ENCODE measurements around the gene RSAD1. TPM values are rescaled to one million over a fixed set of nuclear protein-coding genes. Genes with fewer than 3 reads are reported as not detected.

Gene RSAD1
- total RNA-seq, 1 donor from 2014 or later, result 37.3 TPM

DNA sequence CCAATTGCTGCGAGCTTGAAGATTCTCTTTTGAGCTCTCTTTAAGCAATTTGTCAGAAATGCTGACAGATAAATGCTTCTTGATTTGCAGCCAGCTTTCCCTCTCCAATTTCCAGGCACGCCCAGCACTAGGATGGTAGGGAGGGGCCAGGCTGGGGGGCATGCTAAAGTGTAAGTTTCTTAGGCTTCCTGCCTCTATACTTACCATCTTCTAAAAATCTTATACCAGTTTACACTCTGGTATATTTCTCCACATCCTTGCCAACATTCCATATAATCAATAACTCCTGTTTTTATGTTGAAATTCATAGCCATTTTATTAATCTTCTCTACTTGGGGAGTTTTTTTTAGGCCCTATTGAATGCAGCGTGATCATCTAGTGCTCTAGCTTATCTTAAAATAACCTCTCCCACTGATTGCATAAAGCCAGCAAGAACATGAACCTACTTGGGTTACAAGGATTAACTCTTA, 35.1 kb upstream of the RSAD1 start:
- Histone ChIP-seq H3K27me3 (no peaks in the 10 kb centered on the region), H3K27ac (no peak overlapping the region), H3K36me3 (no peaks in the 10 kb centered on the region), H3K4me1 (peaks cover 31% of the 10 kb centered on the region), H3K9me3 (no peaks in the 10 kb centered on the region), H3K4me3 (no peak overlapping the region)
- DNase-seq (ENCODE audit: extremely low spot score in 2 of 2), result no peak
- TF ChIP-seq POLR2AphosphoS5 (IDR thresholded peaks at IDR 0.05; ENCODE audit: insufficient read depth in 1 of 2, low read depth in 1 of 2) (no peak), POLR2A (IDR thresholded peaks at IDR 0.05) (no peak)
- TF ChIP-seq, protein P1, sequence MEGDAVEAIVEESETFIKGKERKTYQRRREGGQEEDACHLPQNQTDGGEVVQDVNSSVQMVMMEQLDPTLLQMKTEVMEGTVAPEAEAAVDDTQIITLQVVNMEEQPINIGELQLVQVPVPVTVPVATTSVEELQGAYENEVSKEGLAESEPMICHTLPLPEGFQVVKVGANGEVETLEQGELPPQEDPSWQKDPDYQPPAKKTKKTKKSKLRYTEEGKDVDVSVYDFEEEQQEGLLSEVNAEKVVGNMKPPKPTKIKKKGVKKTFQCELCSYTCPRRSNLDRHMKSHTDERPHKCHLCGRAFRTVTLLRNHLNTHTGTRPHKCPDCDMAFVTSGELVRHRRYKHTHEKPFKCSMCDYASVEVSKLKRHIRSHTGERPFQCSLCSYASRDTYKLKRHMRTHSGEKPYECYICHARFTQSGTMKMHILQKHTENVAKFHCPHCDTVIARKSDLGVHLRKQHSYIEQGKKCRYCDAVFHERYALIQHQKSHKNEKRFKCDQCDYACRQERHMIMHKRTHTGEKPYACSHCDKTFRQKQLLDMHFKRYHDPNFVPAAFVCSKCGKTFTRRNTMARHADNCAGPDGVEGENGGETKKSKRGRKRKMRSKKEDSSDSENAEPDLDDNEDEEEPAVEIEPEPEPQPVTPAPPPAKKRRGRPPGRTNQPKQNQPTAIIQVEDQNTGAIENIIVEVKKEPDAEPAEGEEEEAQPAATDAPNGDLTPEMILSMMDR (IDR thresholded peaks at IDR 0.05), result no peak
- intact Hi-C loops (cut with DNase I), result no loop called here

GRCh38 chr17:50444841-50445715, 33.6 kb upstream of the RSAD1 start:
- no peak for TF ChIP-seq POLR2A (IDR thresholded peaks at IDR 0.05)
- no peak for TF ChIP-seq POLR2AphosphoS5 (IDR thresholded peaks at IDR 0.05; ENCODE audit: insufficient read depth in 1 of 2, low read depth in 1 of 2)
- TF ChIP-seq, protein P1 (IDR thresholded peaks at IDR 0.05), result no peak
- no peaks in the 10 kb centered on the region for H3K27me3 ChIP-seq
- peaks cover 29% of the 10 kb centered on the region for H3K4me1 ChIP-seq
- no peak for DNase-seq (ENCODE audit: extremely low spot score in 2 of 2)
- intact Hi-C loops (cut with DNase I), result no loop called here
- H3K9me3 ChIP-seq, result no peaks in the 10 kb centered on the region
- no peaks in the 10 kb centered on the region for H3K36me3 ChIP-seq
- no peak overlapping the region for H3K4me3 ChIP-seq
- H3K27ac ChIP-seq, result no peak overlapping the region

- no peak overlapping the region for H3K4me3 ChIP-seq
- no peaks in the 10 kb centered on the region for H3K9me3 ChIP-seq
- H3K27me3 ChIP-seq, result no peaks in the 10 kb centered on the region
- intact Hi-C loops (cut with DNase I), result no loop called here
- no peak for DNase-seq (ENCODE audit: extremely low spot score in 2 of 2)
- no peak overlapping the region for H3K27ac ChIP-seq
- H3K4me1 ChIP-seq, result peaks cover 21% of the 10 kb centered on the region
- TF ChIP-seq, protein P1 (IDR thresholded peaks at IDR 0.05), result no peak
- TF ChIP-seq POLR2AphosphoS5 (IDR thresholded peaks at IDR 0.05; ENCODE audit: insufficient read depth in 1 of 2, low read depth in 1 of 2) (no peak), POLR2A (IDR thresholded peaks at IDR 0.05) (no peak)
- no peaks in the 10 kb centered on the region for H3K36me3 ChIP-seq
Observed at GRCh38 chr17:50445730-50446325, 32.8 kb upstream of the RSAD1 start.

- H3K27me3 ChIP-seq, result no peaks in the 10 kb centered on the region
- H3K27ac ChIP-seq, result no peak overlapping the region
- H3K4me3 ChIP-seq, result no peak overlapping the region
- intact Hi-C loops (cut with DNase I), result no loop called here
- H3K9me3 ChIP-seq, result no peaks in the 10 kb centered on the region
- peaks cover 33% of the 10 kb centered on the region for H3K4me1 ChIP-seq
- no peaks in the 10 kb centered on the region for H3K36me3 ChIP-seq
- no peak for DNase-seq (ENCODE audit: extremely low spot score in 2 of 2)
- TF ChIP-seq, protein P1 (IDR thresholded peaks at IDR 0.05), result no peak
- no peak for TF ChIP-seq POLR2AphosphoS5 (IDR thresholded peaks at IDR 0.05; ENCODE audit: insufficient read depth in 1 of 2, low read depth in 1 of 2)
- no peak for TF ChIP-seq POLR2A (IDR thresholded peaks at IDR 0.05)
Observed at GRCh38 chr17:50447870-50448595, 30.6 kb upstream of the RSAD1 start.

Data from vagina (tissue), 2 donors.